WTC11 (cell line): Measurements from ENCODE around the gene PDE4B. TPM values are rescaled to one million over a fixed set of nuclear protein-coding genes. Genes with fewer than 3 reads are reported as not detected.

Source experiments
- ATAC-seq: fragments of 200-7000 bp; cut with Tn5 transposase; 2 replicates; pipeline ENCODE4 v1.10.0; 2021; ENCODE audit warnings: mild to moderate bottlenecking, moderate library complexity
- CTCF ChIA-PET: fragments of 300-600 bp; sonication (Branson Sonifier 250); formaldehyde crosslinking; loops from one replicate; lab custom pipeline; 2021; ENCODE audit warnings: antibody characterized with exemption; lab: Charles Lee
- POLR2A ChIA-PET: fragments of 350-600 bp; sonication (Branson Sonifier 250); formaldehyde crosslinking; loops from one replicate; lab custom pipeline; 2021; ENCODE audit warnings: antibody characterized with exemption; lab: Charles Lee
- DNase-seq: peaks from one replicate; pipeline ENCODE4 v3.0.0; 2021; ENCODE audit warnings: low spot score
- H3K27ac Mint-ChIP-seq: 2 replicates; pipeline ENCODE4 v1.8.0; 2021; ENCODE audit warnings: mixed read lengths
- H3K27me3 Mint-ChIP-seq: 2 replicates; pipeline ENCODE4 v1.8.0; 2021; ENCODE audit warnings: low read depth, mild to moderate bottlenecking, moderate library complexity, mixed read lengths
- H3K36me3 Mint-ChIP-seq: 2 replicates; pipeline ENCODE4 v1.8.0; 2021; ENCODE audit warnings: mixed read lengths
- H3K4me1 Mint-ChIP-seq: 2 replicates; pipeline ENCODE4 v1.8.0; 2022; ENCODE audit warnings: mixed read lengths
- H3K4me3 Mint-ChIP-seq: 2 replicates; pipeline ENCODE4 v1.8.0; 2021; ENCODE audit warnings: mild to moderate bottlenecking, moderate library complexity, mixed read lengths
- H3K9me3 Mint-ChIP-seq: 2 replicates; pipeline ENCODE4 v1.8.0; 2021; ENCODE audit warnings: mixed read lengths
- EMX1 ChIP-seq: fragments of 250-450 bp; sonication (Bioruptor Pico); IDR thresholded peaks from 2 replicates; pipeline ENCODE4 v1.8.0; 2021; ENCODE audit warnings: mild to moderate bottlenecking
- FOXK1 ChIP-seq: sonication (generic); formaldehyde crosslinking; IDR thresholded peaks from 2 replicates; pipeline ENCODE4 v1.8.0; 2022; ENCODE audit warnings: mild to moderate bottlenecking, moderate library complexity, missing genetic modification reagents
- MXD4 ChIP-seq: fragments of 250-450 bp; sonication (Bioruptor Pico); IDR thresholded peaks from 2 replicates; pipeline ENCODE4 v1.8.0; 2021; ENCODE audit warnings: mild to moderate bottlenecking, moderate library complexity, borderline replicate concordance
- NR3C1 ChIP-seq: sonication (generic); formaldehyde crosslinking; conservative IDR thresholded peaks from 2 replicates; pipeline ENCODE4 v1.8.1; 2023; ENCODE audit warnings: low read depth, mild to moderate bottlenecking, missing genetic modification reagents
- OVOL2 ChIP-seq: fragments of 250-450 bp; sonication (Bioruptor Pico); IDR thresholded peaks from 2 replicates; pipeline ENCODE4 v1.9.0; 2021; ENCODE audit warnings: mild to moderate bottlenecking, borderline replicate concordance
- TP53 ChIP-seq: sonication (generic); formaldehyde crosslinking; IDR thresholded peaks from 2 replicates; pipeline ENCODE4 v1.8.1; 2023; ENCODE audit warnings: mild to moderate bottlenecking, missing genetic modification reagents
- ZNF232 ChIP-seq: sonication (generic); formaldehyde crosslinking; IDR thresholded peaks from 2 replicates; pipeline ENCODE4 v1.8.0; 2022; ENCODE audit warnings: mild to moderate bottlenecking, missing genetic modification reagents
- total RNA-seq: library from RNA; stranded (reverse); gene quantifications from 3 replicates; pipeline ENCODE4 v1.2.3, GENCODE V29; 2021
- TF ChIP-seq, protein P1 (sequence below): fragments of 250-450 bp; sonication (Bioruptor Pico); conservative IDR thresholded peaks from 2 replicates; pipeline ENCODE4 v1.9.0; 2021; ENCODE audit warnings: mild to moderate bottlenecking
- TF ChIP-seq, protein P2 (sequence below): sonication (generic); formaldehyde crosslinking; IDR thresholded peaks from 2 replicates; pipeline ENCODE4 v1.8.0; 2023; ENCODE audit warnings: mild to moderate bottlenecking, missing genetic modification reagents
- TF ChIP-seq, protein P3 (sequence below): sonication (generic); formaldehyde crosslinking; IDR thresholded peaks from 2 replicates; pipeline ENCODE4 v1.8.1; 2023; ENCODE audit warnings: mild to moderate bottlenecking, missing genetic modification reagents
- TF ChIP-seq, protein P4 (sequence below): sonication (generic); formaldehyde crosslinking; IDR thresholded peaks from 2 replicates; pipeline ENCODE4 v1.8.0; 2023; ENCODE audit warnings: missing genetic modification reagents, mild to moderate bottlenecking, borderline replicate concordance

The PDE4B gene
- total RNA-seq, 1 experiment from 2014 or later: 8.0 TPM

DNA sequence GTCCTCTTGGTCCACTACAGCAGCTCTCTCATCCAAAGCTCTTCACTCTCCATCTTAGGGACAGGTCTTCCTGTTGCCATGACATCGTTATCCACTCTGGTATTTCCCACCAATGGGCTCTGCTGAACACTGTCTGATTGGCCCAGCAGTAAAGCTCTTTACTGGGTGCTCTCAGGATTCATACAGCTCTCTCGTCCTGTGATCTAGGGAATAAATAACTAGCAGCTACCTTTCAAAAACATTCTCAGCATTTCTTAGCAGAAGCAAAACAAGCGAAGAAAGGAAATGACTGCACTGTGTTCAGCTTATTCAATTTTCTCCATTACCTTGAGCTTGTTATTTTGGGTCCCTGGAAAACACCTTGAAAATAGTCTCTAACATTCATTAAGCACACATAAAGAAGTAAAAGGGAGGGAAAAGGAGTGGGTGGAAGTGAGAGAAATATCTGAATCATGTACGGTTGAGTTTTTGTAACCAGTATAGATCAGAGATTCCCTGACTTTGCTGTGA is 577.8 kb downstream of the PDE4B start:
- DNase-seq (no peak), ATAC-seq (no peak)
- H3K27ac Mint-ChIP-seq: no peak overlapping the region
- no peaks in the 10 kb centered on the region for H3K27me3 Mint-ChIP-seq
- ChIA-PET CTCF (no interaction called here), POLR2A (no interaction called here)
- H3K4me1 Mint-ChIP-seq: 0 out of 2 replicates have a peak, but pooled peaks cover 3% of the 10 kb centered on the region
- H3K4me3 Mint-ChIP-seq: no peak overlapping the region
- peaks cover 55% of the 10 kb centered on the region for H3K36me3 Mint-ChIP-seq
- H3K9me3 Mint-ChIP-seq: no peaks in the 10 kb centered on the region
- TF ChIP-seq, protein P1, sequence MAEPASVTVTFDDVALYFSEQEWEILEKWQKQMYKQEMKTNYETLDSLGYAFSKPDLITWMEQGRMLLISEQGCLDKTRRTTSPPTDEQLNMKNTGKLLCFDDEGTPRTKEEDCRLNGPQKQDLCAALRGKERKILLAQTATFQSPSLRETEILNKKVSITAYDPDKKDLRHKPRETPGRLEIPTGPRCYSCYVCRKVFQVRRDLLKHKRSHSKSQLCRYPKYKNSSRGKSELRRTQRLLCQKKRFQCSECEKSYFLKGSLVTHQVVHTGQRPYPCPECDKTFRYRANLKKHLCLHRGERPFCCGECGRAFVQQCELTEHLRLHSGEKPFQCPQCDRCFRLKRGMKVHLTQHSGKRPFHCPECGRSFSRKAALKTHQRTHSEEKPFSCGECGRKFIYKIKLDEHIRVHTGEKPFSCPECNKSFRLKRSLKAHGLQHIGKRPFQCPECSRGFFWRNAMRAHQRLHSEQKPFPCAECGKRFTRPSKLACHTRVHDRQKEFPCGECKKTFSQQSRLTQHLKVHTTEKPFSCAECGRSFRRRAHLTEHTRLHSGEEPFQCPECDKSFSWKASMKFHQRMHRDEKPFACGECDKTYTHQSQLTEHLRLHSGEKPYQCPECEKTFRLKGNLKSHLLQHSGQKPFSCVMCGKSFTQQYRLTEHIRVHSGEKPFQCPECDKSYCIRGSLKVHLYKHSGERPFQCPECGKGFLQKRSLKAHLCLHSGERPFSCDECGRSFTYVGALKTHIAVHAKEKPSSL: no peak

DNA sequence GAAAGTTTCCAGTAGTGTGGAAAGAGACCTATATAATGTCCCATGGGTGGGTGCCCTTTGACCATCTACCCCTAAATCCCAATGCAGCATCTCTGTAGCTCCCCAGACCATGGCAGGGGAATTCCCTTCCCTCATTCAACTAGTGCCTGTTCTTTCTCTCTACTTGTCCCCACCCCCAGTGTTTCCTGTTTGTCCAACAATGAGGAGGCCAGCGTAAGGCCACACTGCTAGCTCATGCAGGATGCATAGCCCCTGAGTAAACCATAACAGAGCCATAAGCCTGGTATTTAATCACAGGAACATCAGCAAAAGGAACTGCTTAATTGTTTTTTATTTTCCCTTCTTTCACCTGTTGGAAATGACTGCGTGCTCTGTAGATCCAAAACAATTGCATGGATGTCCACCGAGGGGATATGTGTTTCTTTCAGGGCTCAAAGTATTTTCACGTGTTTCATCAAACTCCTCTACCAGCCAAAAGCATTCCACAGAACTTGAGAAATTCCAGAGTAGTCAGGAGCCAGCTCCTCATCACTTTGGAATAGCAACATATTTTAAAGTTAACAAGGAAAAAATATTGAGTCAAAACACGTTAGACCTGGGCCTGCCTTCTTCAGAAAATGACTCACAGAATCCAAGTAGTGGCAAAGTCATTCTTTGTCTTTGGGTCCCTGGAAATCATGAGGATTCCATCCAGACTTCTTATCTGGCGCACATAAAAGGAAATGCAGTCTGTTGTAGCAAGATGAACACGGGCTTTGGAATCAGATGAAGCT is 578.7 kb downstream of the PDE4B start:
- DNase-seq (no peak), ATAC-seq (no peak)
- H3K27ac Mint-ChIP-seq: no peak overlapping the region
- H3K4me3 Mint-ChIP-seq: no peak overlapping the region
- peaks cover 49% of the 10 kb centered on the region for H3K36me3 Mint-ChIP-seq
- H3K4me1 Mint-ChIP-seq: 0 out of 2 replicates have a peak, but pooled peaks cover 3% of the 10 kb centered on the region
- TF ChIP-seq OVOL2 (CRISPR knock-in tag) (no peak), ZNF232 (no peak), NR3C1 (CRISPR knock-in tag) (no peak), MXD4 (CRISPR knock-in tag) (no peak), EMX1 (CRISPR knock-in tag) (no peak), TP53 (CRISPR knock-in tag) (no peak), FOXK1 (CRISPR knock-in tag) (no peak)
- TF ChIP-seq, protein P2, sequence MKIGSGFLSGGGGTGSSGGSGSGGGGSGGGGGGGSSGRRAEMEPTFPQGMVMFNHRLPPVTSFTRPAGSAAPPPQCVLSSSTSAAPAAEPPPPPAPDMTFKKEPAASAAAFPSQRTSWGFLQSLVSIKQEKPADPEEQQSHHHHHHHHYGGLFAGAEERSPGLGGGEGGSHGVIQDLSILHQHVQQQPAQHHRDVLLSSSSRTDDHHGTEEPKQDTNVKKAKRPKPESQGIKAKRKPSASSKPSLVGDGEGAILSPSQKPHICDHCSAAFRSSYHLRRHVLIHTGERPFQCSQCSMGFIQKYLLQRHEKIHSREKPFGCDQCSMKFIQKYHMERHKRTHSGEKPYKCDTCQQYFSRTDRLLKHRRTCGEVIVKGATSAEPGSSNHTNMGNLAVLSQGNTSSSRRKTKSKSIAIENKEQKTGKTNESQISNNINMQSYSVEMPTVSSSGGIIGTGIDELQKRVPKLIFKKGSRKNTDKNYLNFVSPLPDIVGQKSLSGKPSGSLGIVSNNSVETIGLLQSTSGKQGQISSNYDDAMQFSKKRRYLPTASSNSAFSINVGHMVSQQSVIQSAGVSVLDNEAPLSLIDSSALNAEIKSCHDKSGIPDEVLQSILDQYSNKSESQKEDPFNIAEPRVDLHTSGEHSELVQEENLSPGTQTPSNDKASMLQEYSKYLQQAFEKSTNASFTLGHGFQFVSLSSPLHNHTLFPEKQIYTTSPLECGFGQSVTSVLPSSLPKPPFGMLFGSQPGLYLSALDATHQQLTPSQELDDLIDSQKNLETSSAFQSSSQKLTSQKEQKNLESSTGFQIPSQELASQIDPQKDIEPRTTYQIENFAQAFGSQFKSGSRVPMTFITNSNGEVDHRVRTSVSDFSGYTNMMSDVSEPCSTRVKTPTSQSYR: no peak
- TF ChIP-seq, protein P3, sequence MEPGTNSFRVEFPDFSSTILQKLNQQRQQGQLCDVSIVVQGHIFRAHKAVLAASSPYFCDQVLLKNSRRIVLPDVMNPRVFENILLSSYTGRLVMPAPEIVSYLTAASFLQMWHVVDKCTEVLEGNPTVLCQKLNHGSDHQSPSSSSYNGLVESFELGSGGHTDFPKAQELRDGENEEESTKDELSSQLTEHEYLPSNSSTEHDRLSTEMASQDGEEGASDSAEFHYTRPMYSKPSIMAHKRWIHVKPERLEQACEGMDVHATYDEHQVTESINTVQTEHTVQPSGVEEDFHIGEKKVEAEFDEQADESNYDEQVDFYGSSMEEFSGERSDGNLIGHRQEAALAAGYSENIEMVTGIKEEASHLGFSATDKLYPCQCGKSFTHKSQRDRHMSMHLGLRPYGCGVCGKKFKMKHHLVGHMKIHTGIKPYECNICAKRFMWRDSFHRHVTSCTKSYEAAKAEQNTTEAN (CRISPR knock-in tag): no peak
- TF ChIP-seq, protein P4, sequence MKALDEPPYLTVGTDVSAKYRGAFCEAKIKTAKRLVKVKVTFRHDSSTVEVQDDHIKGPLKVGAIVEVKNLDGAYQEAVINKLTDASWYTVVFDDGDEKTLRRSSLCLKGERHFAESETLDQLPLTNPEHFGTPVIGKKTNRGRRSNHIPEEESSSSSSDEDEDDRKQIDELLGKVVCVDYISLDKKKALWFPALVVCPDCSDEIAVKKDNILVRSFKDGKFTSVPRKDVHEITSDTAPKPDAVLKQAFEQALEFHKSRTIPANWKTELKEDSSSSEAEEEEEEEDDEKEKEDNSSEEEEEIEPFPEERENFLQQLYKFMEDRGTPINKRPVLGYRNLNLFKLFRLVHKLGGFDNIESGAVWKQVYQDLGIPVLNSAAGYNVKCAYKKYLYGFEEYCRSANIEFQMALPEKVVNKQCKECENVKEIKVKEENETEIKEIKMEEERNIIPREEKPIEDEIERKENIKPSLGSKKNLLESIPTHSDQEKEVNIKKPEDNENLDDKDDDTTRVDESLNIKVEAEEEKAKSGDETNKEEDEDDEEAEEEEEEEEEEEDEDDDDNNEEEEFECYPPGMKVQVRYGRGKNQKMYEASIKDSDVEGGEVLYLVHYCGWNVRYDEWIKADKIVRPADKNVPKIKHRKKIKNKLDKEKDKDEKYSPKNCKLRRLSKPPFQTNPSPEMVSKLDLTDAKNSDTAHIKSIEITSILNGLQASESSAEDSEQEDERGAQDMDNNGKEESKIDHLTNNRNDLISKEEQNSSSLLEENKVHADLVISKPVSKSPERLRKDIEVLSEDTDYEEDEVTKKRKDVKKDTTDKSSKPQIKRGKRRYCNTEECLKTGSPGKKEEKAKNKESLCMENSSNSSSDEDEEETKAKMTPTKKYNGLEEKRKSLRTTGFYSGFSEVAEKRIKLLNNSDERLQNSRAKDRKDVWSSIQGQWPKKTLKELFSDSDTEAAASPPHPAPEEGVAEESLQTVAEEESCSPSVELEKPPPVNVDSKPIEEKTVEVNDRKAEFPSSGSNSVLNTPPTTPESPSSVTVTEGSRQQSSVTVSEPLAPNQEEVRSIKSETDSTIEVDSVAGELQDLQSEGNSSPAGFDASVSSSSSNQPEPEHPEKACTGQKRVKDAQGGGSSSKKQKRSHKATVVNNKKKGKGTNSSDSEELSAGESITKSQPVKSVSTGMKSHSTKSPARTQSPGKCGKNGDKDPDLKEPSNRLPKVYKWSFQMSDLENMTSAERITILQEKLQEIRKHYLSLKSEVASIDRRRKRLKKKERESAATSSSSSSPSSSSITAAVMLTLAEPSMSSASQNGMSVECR (CRISPR knock-in tag): no peak
- TF ChIP-seq, all 79 proteins: peak for 0
- CTCF ChIA-PET: no interaction called here
- POLR2A ChIA-PET: no interaction called here
- Mint-ChIP-seq H3K27me3 (no peaks in the 10 kb centered on the region), H3K9me3 (no peaks in the 10 kb centered on the region)
